LoVo (cell line): ENCODE measurements around the gene DIP2B.

ENCODE experiments used
- DNase-seq: peaks from one replicate; pipeline ENCODE4 v3.0.0-alpha.2; 2016; ENCODE audit warnings: low spot score

The DIP2B gene

DNA sequence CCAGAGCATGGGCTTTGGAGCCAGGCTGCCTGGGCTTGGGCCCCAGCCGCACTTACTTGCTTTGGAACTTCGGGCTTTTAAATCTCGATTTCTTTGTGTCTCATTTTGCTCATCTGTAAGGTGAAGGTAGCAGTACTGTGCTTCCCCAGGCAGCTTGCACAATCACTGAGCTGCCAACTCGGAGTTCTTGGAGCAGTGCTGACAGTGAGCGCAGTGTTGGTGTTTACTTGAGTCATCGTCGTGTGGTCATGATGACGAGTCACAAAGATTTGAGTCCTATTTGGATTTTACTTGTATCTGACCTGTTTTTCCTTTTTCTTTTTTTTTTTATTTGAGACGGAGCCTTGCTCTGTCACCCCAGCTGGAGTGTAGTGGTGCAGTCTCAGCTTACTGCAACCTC lies 227.8 kb downstream of the DIP2B start:
- no peak for DNase-seq

DNA sequence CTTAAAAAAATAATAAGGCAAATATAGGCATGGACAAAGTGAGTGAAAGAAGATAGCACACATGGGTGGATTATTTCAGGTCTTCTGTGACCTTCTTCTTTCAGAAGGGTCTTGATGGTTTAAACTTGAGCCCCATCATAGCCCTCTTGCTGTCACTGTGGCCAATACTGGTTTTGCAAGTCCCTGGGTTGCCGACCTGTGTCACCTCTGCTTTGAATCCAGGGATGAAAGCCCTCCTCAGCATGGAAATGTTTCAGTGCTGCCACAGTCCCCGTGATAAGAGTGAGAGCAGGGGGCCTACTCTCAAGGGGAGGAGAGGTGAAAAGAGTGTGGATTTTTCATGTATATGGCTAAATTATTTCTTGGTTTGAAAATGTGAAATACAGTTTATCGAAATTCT lies 228.9 kb downstream of the DIP2B start:
- DNase-seq, result no peak

DNA sequence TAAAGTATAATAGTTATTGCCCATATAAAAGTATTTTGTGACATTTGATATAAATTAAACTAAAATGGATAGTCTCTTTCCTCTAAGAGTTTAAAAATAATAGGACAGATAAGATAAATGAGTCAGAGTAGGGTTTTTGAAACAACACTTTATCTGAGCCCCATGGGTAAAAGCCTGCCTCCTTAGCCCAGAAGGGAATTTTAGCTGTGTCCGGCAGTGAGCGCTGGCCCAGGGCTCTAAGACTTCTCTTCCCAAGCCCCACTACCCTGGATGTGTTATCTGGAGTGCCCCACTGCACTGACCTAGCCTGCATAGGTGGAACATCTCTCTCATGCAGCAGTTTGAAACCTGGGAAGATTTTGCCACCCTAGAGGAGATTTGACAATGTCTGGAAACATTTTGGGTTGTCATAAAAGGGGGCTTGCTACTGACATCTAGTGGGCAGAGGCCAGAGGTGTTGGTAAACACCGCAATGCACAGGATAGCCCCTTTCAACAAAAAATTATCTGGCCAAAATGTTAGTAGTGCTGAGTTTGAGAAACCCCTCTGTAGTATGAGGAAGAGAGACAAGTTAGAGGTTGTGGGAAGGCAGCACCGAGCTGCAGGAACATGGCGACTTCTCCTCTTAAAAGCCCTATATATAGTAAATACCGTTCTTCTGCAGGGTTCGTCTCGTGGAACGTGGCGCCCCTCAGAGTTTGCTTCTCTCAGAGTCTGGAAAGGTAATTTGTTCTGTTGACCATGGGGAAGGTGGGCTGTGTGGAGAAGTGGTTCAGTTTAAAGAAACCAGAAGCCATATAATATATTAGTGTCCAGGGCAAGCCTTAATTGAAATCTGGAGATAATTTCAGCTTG lies 229.9 kb downstream of the DIP2B start:
- DNase-seq, result no peak

DNA sequence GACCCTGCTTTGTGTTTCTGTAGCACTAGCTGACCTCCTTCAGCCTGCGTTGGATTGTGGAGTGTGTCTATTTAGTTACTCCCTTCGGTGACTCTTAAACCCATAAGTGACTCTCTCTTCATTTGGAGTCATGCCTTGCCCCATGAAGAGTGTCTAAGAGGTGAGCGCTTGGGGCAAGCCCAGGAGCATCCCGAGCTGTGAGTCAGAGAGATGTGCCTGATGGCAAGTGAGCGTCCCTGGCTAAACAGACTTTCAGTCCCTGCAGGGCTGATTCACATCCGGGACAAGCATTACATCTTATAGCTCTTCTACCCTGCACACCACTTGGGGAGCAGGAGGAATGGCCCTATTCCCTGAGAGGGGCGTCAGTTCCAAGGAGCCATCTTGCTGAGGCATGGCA lies 234.8 kb downstream of the DIP2B start:
- no peak for DNase-seq

DNA sequence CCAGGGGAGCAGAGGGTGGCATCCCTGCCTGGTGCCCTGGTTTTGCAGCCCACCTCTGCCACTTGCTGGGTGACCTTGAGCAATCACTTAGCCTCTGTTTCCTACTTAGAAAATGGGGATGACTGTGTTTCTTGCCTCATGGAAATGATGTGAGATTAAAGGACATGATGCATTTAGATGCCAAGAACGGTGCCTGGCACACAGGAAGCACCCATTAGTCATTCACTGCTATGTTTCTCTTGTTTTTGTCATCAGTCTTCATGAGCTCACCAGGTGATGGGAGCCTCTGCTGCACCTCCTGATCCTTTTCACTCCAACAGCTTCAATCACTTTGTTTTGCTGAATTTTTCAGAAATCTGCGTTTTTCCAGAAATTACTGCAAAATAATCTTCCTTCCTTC lies 235.5 kb downstream of the DIP2B start:
- no peak for DNase-seq

DNA sequence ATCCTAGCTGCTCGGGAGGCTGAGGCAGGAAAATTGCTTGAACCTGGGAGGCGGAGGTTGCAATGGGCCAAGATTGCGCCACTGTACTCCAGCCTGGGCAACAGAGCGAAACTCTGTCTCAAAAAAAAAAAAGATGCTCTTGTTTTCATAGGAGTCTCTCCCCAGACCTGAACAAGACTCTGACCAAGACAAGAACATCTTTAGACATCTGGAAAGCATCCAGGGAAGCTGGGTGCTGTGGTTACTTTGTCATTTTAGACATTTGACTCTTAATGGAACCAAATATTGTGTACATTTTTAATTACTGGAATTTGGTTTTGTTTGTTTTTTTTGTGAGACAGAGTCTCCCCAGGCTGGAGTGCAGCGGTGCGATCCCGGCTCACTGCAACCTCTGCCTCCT lies 238.0 kb downstream of the DIP2B start:
- no peak for DNase-seq

DNA sequence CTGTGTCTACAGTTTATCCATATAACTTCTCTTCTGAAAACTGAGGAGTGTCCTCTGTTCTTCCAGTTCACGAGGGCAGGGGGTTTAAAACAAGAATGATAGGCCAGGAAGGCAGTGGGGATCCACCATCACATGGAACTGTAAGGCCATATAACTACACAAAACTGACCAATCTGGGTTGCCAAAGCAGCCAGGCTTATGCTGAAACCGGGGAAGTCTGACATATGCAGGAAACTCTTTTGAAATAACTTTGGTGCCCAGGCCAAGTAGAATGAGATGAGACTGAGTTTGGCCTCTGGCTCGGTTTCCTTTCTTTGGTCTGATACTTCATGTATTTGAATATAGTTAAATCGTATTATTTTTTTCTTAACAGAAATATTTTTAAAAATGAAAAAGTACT lies 241.1 kb downstream of the DIP2B start:
- DNase-seq, result no peak

DNA sequence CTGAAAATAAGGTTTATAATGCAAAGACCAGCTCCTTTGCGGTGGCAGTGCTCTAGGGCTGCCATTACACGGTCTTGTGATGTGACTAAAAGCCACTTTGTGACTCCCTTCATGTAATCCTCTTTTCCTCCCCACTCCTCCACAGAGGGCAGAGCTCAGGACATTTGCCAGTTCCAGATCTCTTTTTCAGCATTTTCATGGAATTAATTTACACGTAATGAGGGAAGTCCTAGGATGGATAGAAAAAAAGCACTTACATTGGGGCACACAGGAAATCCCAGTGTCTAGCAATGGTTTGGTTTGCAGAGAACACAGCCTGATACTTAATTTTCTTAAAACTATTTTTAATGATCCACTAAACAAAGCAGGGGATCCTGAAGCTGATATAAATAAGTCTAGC lies 241.6 kb downstream of the DIP2B start:
- DNase-seq, result no peak

DNA sequence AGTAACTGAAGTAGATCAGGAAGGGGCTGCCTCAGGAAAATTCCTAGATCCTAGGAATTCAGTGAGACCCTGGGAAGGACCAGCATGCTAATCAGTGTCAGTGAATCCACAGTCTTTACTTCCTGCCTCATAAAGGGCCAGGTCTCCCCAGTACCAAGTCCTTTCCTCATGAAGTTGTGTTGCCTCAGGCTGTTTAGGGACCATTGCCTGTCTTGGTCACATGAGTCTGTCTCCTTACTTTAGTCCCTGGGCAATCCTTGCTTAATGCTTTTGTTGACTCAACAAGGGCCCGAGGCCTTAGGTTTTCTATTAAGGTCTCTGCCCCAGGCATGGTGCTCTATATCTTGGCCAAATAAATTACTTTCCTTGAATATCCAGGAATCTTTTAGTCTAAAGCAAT lies 243.0 kb downstream of the DIP2B start:
- no peak for DNase-seq

DNA sequence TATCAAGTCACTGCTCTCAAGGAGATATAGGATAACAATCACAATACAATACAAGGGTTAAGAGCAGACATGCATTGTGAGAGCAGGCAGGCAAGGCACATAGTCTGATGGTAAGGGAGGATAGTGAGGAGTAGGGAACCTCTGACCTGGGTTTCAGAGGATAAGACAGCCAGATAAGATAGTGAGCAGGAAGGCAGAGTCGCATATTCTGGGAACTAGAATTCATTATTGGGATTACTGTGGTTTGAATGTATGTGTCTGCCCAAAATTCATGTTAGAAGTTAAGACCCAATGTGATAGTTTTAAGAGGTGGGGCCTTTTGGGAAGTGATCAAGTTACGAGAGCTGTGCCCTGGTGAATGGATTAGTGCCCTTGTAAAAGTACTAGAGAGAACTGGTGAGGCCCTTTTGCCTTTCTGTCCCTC lies 244.7 kb downstream of the DIP2B start:
- no peak for DNase-seq

DNA sequence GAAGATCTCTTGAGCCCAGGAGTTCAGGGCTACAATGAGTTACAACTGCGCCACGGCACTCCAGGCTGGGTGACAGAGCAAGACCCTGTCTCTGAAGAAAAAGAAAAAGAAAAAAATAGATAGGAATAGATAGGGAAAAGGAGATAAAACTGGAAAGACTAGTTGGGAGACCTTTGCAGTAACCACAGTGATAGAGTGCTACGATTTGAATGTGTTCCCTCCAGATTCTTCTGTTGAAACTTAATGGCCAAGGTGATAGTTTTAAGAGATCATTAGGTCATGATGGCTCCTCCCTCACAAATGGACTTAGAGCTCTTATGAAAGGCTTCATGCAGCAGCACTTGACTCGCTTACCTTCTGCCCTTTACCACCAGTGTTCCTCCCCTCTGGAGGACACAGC lies 245.6 kb downstream of the DIP2B start:
- no peak for DNase-seq

DNA sequence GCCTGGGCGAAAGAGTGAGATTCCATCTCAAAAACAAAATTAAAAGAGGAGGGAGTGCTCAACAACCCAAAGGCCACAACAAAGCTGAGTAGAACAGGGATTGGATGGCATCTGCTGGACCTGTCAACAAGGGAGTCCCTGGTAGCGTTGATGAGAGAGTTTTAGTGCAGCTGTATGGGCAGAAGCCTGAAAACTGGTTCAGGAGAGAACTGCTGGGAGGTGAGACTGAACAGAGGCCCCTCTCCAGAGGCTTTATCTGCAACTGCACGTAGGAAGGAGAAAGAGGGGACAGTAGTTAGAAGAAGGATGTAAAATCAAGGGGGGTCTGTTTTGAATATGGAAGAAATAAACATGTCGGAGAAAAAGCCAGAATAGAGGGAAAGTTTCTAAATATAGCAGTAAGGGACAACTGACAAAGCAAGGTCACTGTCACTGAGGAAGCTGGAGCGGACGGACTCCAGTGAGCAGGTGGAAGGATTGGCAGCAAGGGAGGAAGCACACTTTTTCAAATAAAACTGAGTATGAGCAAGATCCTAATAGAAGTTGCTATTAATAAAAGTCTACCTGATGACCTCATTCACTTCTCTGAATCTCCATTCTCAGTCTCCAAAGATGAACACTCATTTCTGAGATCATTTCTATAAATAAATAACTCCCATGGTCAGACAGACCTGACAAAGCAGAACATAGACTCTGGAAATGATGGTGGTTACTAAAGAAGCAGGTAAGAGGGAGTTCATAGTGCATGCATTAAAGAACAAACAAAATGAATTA lies 247.3 kb downstream of the DIP2B start:
- DNase-seq, result no peak

DNA sequence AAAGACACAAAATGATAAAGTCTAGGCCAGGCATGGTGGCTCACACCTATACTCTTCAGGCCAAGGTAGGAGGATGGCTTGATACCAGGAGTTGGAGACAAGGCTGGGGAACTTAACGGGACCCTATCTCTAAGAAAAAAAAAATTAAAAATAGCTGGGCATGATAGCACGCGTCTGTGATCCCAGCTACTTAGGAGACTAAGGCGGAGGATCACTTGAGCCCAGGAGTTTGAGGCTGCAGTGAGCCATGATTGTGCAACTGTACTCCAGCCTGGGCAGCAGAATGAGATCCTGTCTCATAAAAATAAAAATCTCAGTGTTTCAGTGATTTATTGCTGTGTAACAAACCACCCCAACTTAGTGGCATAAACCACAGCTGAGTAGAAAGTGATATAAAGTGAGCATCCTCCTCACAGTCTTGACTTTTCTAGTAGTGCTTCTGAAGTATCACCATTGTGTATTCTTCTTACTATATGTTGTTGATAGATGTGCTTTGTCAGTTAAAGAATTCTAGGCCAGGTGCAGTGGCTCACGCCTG lies 248.5 kb downstream of the DIP2B start:
- DNase-seq, result no peak

DNA sequence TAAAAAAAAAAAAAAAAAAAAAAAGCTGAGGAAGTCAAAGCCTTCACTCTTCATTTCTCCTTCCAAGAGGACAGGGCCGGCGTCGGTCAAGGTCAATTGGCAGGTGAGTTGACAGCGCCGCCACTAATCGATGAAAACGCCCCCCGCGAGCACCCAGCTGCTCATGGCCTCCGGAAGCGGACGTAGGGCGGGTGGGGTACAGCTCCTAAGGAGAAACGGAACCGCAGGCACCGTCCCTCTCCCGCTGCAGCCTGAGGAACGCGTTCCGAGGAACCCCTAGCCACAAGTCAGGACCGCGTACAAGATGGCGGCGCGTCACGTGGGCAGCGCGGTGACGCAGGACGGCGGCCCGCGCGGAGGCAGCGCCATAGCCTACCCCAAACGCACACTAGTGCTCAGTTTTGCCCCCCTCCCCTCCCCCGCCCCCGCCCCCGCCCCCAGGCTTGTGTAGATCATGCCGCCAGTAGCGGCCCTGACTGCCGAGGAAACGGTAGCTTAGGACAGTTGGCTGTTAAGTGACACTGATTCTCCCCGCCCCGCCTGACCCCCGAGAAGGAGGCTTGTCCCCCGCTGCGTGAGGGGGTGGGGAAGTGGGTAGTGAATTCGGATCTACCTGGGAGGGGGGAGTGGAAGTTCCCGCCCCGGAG lies 259.0 kb downstream of the DIP2B start, which contains the start of gene ATF1:
Gene ATF1, plus strand, starts transcription at position 463 of the 647 bp plus-strand sequence. CDS start 16,045 bp downstream, outside the sequence.
- DNase-seq, result peak; percentile 98

DNA sequence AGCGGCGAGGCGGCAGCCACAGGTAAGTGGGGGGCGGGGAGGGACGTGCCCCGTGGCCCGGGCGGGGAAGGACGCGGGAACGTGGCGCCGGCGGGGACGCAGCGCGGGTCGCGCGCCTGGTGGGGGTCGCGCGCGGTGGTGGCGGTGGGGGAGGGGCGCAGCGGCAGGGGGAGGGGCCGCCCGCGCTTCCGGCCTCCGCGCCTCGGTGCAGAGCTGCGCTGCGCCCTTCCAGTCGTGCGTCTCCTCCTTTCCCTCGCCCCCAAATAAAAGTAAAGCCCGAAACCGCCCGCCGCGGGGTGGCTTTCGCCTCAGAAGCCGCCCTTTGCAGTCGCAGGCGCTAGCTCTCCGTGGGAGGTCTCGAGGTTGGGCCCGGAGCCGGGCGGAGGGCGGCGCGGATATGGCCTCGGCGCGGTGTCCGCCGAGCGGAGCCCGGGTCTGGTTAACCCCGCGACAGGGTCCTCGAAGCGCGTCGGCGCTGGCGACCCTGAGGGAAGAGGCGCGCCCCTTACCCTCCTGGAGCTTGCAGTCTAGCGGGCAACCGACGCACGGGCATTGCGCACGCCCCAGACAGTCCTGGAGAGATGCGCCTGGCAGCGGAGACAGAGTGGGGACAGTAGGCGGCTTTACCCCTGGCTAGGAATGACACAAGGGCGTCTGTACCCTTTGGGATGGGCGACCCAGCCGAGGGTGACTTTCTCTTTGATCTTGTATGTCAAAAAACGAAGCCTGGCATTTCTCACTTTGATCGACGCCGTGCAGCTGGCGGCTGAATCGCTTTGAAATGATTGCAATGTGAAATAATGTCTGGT lies 259.7 kb downstream of the DIP2B start:
- DNase-seq, result peak; percentile 79

DNA sequence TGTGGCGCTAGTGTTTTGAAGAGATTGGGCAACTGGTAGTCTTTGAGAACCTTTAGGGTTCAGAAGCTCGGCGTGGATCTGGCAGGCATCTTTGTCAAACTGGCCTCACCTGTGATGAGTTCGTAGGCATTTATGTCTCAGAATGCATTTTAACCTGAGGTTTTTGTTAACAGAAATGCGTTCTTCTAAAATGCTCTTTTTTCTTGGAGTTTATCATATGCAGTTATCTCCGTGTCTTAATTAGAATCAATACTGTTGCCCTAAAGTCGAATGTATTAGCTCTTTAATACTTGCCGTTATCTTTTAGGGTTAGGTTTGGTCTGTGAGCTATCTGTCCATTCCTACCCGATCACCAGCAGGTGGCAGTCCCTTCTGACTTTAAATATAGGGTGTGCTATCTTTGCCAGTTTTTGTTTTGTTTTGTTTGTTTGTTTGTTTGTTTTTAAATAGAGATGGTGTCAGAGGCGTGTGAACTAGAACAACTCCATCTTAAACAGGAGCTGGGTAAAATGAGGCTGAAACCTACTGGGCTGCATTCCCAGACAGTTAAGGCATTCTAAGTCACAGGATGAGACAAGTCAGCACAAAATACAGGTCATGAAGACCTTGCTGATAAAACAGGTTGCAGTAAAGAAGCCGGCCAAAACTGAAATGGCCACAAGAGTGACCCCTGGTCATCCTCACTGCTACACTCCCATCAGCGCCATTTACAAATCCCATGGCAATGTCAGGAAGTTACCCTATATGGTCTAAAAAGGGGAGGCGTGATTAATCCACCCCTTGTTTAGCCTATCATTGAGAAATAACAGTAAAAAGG lies 260.5 kb downstream of the DIP2B start:
- peak; percentile 69 for DNase-seq

DNA sequence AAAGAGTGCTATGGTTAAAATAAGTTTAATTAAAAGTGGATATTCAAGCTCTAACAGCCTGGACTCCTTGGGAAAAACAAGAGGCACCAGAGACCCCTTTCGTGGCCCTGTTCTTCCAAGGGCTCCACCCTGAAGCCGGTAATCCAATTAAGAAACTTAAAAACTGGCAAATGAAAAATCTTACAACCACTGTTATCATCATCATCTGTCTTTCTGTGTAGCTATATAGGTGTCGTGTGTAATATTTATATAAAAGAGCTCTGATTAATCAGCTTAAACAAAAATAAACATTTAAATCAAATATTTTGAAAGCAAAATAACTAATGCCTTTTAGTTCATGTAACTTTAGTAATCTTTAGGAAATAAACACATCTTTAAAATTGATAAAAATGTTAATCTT lies 263.6 kb downstream of the DIP2B start:
- no peak for DNase-seq

DNA sequence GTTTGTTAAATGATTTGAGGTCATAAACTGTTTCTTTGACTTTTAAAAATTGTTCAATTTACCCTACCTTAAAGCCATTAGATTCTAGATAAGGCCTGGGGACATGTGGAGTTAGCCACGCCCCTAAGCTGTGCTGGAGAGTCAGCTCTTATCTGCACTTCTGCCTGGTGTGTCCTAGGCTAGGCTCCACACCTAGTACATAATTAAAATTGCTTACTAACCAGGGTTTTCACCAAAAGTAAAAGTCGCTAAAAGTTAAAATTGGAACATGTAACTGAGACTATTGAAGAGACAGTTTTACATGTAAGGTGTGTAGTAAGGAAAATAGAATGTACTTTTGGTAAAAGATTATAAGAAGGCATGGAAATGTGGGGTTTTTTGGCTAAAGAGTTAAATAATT lies 264.0 kb downstream of the DIP2B start:
- peak; percentile 65 for DNase-seq

DNA sequence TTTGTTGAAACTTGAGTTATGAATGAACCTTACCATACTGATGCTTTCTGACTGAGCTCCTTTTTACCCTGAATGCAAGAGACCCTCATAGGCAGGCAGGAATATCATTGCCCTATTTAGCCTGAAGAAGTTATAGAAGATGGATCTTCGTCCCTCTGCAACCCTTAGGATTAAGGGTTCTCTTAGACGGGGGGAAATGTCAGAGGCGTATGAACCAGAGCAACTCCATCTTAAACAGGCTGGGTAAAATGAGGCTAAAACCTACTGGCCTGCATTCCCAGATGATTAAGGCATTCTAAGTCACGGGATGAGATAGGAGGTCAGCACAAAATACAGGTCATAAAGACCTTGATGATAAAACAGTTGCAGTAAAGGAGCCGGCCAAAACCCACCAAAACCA lies 266.6 kb downstream of the DIP2B start:
- no peak for DNase-seq

DNA sequence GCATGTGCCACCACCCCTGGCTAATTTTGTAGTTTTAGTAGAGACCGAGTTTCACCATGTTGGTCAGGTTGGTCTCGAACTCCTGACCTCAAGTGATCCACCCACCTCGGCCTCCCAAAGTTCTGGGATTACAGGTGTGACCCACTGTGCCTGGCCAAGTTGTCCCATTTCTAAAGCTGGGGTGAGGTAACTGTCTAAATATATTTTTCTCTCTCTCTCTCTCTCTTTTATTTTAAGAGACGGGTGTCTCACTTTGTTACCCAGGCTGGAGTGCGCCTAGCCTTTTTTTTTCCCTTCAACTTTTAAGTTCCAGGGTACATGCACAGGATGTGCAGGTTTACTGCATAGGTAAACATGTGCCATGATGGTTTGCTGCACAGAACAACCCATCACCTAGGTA lies 267.7 kb downstream of the DIP2B start:
- DNase-seq, result no peak

DNA sequence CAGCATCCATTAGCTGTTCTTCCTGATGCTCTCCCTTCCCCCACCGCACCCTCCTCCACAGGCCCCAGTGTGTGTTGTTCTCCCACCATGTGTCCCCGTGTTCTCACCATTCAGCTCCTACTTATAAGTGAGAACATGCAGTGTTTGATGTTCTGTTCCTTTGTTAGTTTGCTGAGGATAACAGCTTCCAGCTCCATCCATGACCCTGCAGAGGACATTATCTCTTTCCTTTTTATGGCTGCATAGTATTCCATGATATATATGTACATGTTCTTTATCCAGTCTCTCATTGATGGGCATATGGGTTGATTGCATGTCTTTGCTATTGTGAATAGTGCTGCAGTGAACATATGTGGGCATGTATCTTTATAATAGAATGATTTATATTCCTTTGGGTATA lies 268.1 kb downstream of the DIP2B start:
- no peak for DNase-seq
